Measurements from ENCODE around the gene CCKAR. TPM values are rescaled to one million over a fixed set of nuclear protein-coding genes. Genes with fewer than 3 reads are reported as not detected.
"Not testable (repeated sequence)": the region's sequence is repeated elsewhere in the genome, so short reads cannot be mapped to it uniquely, and the experiment has no call there.

The CCKAR gene
- total RNA-seq, 2 experiments from 2014 or later, result not detected

DNA sequence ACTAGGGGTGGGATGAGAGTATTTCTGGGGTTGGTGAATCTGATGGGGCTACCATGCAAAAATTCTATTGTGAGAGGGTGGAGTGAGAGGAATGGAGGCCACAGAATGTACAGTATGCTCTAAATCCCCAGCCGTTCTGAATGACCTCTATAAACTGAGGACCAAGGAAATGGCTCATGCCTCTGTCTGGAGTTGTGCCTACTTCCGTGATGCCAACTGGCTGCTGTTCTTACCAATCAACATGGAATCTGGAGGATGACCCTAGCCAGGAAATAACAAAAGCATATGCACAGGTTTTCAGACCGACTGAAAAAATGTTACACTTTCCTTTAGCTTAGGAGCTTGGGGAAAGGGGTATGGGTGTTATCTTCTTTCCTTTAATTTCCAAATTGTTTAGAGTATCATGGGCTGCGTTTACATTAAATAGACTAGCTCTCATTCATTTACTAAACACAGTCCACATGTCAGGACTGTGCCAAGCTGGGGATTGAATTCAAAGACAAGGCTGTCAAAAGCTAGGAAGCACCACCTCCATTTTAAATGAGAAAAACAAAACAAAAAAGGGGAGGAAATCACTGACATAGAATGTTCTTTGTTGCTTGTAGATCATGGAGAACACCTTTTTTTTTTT, 20.2 kb upstream of the CCKAR start:
- H3K36me3 Mint-ChIP-seq (ENCODE audit: low read depth), result no peaks in the 10 kb centered on the region
- peaks cover 5% of the 10 kb centered on the region for H3K27me3 Mint-ChIP-seq (ENCODE audit: low read depth)
- ChIA-PET CTCF (interaction anchor here (1.0 kb wide), 1 partner anchor 51 kb away, joined by 3 read pairs; no protein-coding TSS in a partner anchor), POLR2A (no interaction called here)
- DNase-seq, result no peak
- no peak overlapping the region for H3K4me3 Mint-ChIP-seq
- no peaks in the 10 kb centered on the region for H3K9me3 Mint-ChIP-seq (ENCODE audit: insufficient read depth)
- H3K27ac Mint-ChIP-seq, result no peak overlapping the region
- H3K4me1 Mint-ChIP-seq (ENCODE audit: low read depth), result no peaks in the 10 kb centered on the region
- ATAC-seq, result no peak

DNA sequence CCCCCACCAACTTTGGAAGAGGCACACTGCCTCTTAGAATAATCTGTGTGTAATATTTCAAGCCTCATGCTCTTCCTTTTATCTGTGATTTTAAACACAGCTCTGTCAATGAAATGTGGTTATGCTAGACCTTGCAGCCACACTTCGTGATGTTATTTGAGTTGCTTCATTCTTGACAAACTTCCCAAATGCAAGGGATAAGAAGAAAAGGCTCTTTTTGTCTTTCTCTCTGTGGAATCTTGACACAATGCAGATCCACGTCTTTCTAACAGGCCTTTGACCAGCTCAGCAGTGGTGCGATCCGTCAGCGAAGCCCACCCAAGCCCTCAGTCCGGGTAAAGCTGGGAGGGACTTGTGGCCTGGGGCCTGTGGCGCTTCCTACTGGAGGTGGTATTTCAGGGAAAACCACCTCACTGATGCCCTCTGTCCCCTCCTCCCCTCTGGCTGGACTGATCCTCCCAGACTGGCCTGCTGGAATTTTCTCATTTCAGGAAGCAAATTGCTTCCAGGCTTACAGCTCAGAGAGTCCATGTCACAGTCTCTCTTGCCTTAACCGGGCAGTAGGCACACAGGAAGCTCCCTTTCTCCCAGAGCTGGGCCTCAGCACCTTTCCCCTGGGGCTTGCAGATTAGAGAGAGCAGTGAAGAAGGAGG, 19.5 kb upstream of the CCKAR start:
- CTCF ChIA-PET, result interaction anchor here (0.7 to 1.0 kb wide), 2 partner anchors 50 to 603 kb away, joined by 3 read pairs; no protein-coding TSS in a partner anchor
- H3K27me3 Mint-ChIP-seq (ENCODE audit: low read depth), result peaks cover 2% of the 10 kb centered on the region

DNA sequence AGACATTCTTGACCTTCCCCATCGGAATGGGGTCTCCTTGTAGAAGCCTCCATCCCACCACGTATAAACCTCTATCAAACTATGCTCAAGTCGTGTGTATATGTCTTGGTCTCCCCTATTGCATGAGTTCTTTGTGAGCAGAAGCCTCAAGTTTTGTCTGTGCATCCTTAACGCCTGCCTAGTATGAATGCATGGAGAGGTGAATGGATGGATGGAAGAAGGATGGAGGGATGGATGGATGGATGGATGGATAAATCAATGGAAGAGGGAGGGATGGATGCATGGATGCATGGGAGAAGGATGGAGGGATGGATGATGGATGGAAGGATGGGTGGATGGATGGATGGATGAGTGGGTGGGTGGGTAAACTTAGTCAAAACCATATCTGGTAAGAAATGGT, 17.0 kb upstream of the CCKAR start:
- DNase-seq (no peak), ATAC-seq (no peak)
- no peaks in the 10 kb centered on the region for H3K9me3 Mint-ChIP-seq (ENCODE audit: insufficient read depth)
- POLR2A ChIA-PET, result no interaction called here
- H3K4me1 Mint-ChIP-seq (ENCODE audit: low read depth), result no peaks in the 10 kb centered on the region
- H3K27ac Mint-ChIP-seq, result no peak overlapping the region
- peaks cover 2% of the 10 kb centered on the region for H3K27me3 Mint-ChIP-seq (ENCODE audit: low read depth)
- H3K36me3 Mint-ChIP-seq (ENCODE audit: low read depth), result no peaks in the 10 kb centered on the region
- CTCF ChIA-PET, result no interaction called here
- no peak overlapping the region for H3K4me3 Mint-ChIP-seq

More for the DNA sequence above, 19.5 kb upstream of the CCKAR start:
- no peak for DNase-seq
- no peaks in the 10 kb centered on the region for H3K9me3 Mint-ChIP-seq (ENCODE audit: insufficient read depth)
- no peak overlapping the region for H3K27ac Mint-ChIP-seq
- POLR2A ChIA-PET, result no interaction called here
- H3K4me3 Mint-ChIP-seq, result no peak overlapping the region
- no peaks in the 10 kb centered on the region for H3K36me3 Mint-ChIP-seq (ENCODE audit: low read depth)
- ATAC-seq, result no peak
- H3K4me1 Mint-ChIP-seq (ENCODE audit: low read depth), result no peaks in the 10 kb centered on the region

DNA sequence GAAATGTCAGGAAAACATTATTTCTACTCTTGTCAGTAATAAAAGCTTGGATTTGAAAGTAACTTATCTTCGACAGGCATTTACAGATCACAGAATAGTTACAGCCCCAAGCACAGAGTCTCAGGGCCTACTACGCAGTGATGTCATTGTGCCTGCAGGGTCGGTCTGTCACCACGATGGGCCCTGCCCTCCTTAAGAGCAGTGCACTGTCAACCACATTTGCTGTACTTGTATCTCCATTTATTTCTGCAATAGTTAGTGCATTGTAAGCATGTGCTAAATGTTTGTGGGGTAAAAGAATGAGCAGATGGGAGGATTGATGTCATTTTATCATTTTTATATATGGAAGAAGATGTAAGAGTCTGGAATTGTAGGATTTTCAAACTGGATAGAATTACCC, 13.6 kb upstream of the CCKAR start:
- DNase-seq (no peak), ATAC-seq (no peak)
- H3K9me3 Mint-ChIP-seq (ENCODE audit: insufficient read depth), result no peaks in the 10 kb centered on the region
- H3K27ac Mint-ChIP-seq, result no peak overlapping the region
- no peaks in the 10 kb centered on the region for H3K27me3 Mint-ChIP-seq (ENCODE audit: low read depth)
- CTCF ChIA-PET, result no interaction called here
- H3K4me3 Mint-ChIP-seq, result no peak overlapping the region
- no peaks in the 10 kb centered on the region for H3K36me3 Mint-ChIP-seq (ENCODE audit: low read depth)
- no peaks in the 10 kb centered on the region for H3K4me1 Mint-ChIP-seq (ENCODE audit: low read depth)
- POLR2A ChIA-PET, result no interaction called here

DNA sequence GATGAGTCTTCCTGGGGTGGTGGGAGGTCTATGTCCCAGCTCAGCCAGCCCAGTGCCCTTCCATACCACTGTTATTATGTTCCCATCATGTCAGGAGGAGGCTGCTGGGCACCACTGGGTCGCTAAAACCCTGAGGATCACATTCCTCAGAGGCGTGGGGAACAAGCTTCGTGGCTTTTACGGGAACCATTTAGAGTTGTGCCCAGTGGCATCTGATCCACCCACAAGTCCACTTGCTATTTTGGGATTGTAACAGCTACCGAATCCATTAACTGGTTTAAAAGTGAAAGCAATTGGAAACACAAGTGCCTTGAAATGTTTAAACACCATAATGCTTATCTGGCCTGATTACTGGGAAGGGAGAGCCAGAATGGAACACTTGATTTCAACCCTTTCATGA, 13.1 kb upstream of the CCKAR start:
- POLR2A ChIA-PET, result no interaction called here
- CTCF ChIA-PET, result no interaction called here
- Mint-ChIP-seq H3K4me3 (no peak overlapping the region), H3K9me3 (ENCODE audit: insufficient read depth) (no peaks in the 10 kb centered on the region), H3K36me3 (ENCODE audit: low read depth) (no peaks in the 10 kb centered on the region), H3K27ac (no peak overlapping the region), H3K27me3 (ENCODE audit: low read depth) (no peaks in the 10 kb centered on the region), H3K4me1 (ENCODE audit: low read depth) (no peaks in the 10 kb centered on the region)
- DNase-seq, result no peak
- no peak for ATAC-seq

DNA sequence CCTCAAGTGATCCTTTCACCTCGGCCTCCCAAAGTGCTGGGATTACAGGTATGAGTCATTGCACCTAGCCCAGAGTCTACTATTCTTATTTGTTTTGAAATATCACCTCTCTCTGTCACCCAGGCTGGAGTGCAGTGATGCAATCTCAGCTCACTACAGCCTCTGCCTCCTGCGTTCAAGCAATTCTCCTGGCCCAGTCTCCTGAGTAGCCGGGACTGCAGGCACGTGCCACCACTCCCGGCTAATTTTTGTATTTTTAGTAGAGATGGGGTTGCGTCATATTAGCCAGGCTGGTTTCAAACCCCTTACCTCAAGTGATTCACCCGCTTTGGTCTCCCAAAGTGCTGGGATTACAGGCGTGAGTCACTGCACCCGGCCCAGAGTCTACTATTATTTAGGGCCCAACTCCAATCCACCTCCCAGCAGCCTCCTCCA, 10.3 kb upstream of the CCKAR start:
- H3K9me3 Mint-ChIP-seq (ENCODE audit: insufficient read depth); DNase-seq; H3K4me1 Mint-ChIP-seq (ENCODE audit: low read depth); H3K36me3 Mint-ChIP-seq (ENCODE audit: low read depth); ATAC-seq; POLR2A ChIA-PET; CTCF ChIA-PET; H3K4me3 Mint-ChIP-seq; H3K27ac Mint-ChIP-seq; H3K27me3 Mint-ChIP-seq (ENCODE audit: low read depth): not testable (repeated sequence)

DNA sequence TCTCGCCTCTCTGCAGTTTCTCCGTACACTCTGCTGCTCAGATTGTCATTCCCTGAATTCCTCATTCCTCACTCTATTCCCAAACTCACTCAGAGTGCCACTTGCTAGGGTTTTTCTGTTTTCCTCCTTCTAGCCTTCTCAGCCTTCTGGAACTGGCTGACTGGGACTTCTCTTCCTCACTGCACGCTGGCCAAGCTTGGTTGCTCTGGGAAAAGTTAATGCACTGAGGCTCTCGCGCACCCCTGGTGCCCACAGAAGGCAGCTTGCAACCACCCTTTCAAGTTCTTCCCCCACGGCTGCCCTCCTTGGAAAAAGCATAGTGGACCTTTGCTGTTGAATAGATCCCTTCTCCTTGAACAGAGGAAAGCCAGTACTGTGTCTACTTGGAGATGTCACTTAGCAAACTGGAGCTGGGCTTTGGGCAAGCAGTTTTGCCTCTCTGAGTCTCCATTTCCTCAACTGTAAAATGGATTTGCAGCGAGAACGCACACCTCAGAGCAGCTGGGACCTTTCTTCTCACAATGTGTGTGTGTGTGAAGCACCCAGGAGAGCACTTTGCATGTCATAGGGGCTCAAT, 6.0 kb upstream of the CCKAR start:
- Mint-ChIP-seq H3K27me3 (ENCODE audit: low read depth) (peaks cover 4% of the 10 kb centered on the region), H3K4me1 (ENCODE audit: low read depth) (no peaks in the 10 kb centered on the region), H3K9me3 (ENCODE audit: insufficient read depth) (no peaks in the 10 kb centered on the region), H3K36me3 (ENCODE audit: low read depth) (no peaks in the 10 kb centered on the region), H3K4me3 (no peak overlapping the region), H3K27ac (no peak overlapping the region)
- ATAC-seq, result no peak
- no peak for DNase-seq
- CTCF ChIA-PET, result no interaction called here
- POLR2A ChIA-PET, result no interaction called here

DNA sequence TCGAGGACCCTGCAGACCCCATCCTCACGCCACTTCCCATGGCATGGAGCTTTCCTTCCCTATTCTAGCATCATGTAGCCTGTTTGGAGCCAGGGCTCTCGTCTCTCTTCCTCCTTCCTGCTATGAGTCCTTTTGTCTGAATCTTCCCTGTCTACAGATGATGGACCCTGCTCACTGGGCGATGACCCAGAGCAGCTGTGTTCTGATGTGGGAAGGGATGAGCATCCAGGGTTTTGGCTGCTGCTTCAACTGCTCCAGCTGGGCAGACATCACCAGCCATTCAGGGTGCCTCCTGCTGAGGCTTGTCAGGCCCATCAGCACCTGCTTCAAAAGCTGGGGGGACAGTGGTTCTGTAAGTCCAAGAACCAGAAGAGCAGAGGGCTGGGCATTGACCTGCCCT, 3.2 kb upstream of the CCKAR start:
- Mint-ChIP-seq H3K27ac (no peak overlapping the region), H3K27me3 (ENCODE audit: low read depth) (peaks cover 8% of the 10 kb centered on the region), H3K4me3 (no peak overlapping the region), H3K4me1 (ENCODE audit: low read depth) (no peaks in the 10 kb centered on the region), H3K36me3 (ENCODE audit: low read depth) (no peaks in the 10 kb centered on the region), H3K9me3 (ENCODE audit: insufficient read depth) (no peaks in the 10 kb centered on the region)
- CTCF ChIA-PET, result no interaction called here
- no peak for DNase-seq
- POLR2A ChIA-PET, result no interaction called here
- no peak for ATAC-seq

DNA sequence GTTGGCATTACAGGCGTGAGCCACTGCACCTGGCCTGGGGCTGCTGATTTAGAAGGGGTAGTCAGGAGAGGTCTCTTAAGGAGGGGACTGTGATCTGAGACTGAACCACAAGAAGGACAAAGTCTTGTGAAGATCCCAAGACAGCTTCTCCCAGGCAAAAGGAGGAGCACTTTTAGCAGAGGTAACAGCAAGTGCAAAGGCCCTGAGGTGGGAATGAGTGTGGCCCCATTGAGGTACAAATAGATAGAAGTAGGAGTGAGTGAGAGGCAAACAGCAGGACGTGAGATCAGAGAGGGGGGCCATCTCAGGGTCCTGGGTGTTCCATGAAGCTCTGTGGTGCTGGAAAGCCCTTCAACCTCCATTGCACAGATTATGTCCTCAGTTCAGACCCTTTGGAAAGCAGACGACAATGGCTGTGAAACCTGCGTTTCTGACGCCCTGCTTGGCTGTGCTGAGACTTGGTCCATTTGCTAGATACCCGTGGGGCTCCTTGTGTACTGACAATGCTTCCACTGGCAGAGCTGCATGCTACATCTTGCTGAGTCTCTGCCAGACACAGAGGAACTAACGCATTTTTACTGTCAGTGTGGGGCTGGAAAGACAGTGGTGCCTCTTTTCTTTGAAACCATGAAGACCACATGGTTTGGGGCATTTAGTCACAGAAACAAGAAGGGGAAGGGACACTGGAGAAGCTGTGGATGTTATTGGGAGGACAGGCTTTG, 1.3 kb upstream of the CCKAR start:
- H3K36me3 Mint-ChIP-seq (ENCODE audit: low read depth), result no peaks in the 10 kb centered on the region
- peaks cover 8% of the 10 kb centered on the region for H3K27me3 Mint-ChIP-seq (ENCODE audit: low read depth)
- DNase-seq, result no peak
- no peak overlapping the region for H3K4me3 Mint-ChIP-seq
- CTCF ChIA-PET, result no interaction called here
- H3K4me1 Mint-ChIP-seq (ENCODE audit: low read depth), result no peaks in the 10 kb centered on the region
- no peaks in the 10 kb centered on the region for H3K9me3 Mint-ChIP-seq (ENCODE audit: insufficient read depth)
- POLR2A ChIA-PET, result no interaction called here
- ATAC-seq, result no peak
- no peak overlapping the region for H3K27ac Mint-ChIP-seq

DNA sequence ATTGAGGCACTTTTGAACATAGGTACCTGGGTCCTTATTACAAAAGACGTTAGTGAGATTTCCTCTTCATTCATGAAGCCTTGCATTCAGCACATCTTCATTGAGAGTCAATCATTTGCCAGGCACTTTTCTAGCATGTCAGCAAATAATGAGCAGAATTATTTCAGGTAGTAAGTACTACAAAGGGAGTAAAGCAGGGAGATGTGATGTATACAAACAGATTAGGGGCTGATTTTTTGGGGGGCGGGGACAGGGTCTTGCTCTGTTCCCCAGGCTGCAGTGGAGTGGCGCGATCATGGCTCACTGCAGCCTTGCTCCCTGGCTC, 638 bp upstream of the CCKAR start:
- Mint-ChIP-seq H3K27ac (no peak overlapping the region), H3K4me1 (ENCODE audit: low read depth) (no peaks in the 10 kb centered on the region), H3K9me3 (ENCODE audit: insufficient read depth) (no peaks in the 10 kb centered on the region), H3K27me3 (ENCODE audit: low read depth) (peaks cover 8% of the 10 kb centered on the region), H3K36me3 (ENCODE audit: low read depth) (no peaks in the 10 kb centered on the region), H3K4me3 (no peak overlapping the region)
- ChIA-PET CTCF (no interaction called here), POLR2A (no interaction called here)
- DNase-seq (no peak), ATAC-seq (no peak)

DNA sequence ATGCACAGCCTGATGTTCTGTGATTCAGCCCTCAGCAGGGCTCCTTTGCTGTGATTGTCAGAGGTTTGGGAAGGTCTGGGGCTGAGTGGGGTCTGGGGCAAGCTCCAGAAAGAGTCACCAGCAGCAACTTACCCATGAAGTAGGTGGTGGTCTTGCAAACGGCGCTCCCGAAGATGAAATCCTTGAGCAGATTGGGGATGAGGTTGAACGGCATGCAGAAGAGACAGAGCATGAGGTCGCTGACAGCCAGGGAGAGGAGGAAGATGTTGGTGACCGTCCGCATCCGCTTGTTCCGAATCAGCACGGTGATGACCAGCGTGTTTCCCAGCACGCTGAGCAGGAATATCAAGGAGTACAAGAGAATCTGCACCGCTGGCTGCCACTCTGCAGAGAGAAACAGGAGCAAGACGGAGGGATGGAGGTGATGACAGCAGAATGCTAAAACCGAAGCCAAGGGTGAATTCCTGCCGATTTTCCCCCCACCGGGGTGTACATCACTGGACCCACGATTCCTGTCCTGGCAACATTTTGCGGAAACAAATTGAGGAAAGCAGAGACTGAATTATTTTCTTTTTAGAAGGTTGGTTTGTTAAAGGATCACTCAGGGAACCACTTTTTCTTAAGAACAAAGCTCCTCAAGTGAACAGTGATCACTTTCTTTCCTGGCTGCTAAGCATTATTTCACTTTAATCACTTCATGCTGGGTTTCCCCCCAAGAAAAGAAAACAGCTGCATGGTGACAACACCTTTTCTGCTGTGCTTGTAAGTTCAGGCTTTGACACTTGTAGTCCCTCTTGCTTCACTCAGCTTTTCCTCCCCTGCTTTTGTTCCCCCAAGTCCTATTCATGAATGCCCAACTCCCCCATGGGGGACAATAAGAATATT, 941 bp downstream of the CCKAR start:
- peaks cover 4% of the 10 kb centered on the region for H3K27me3 Mint-ChIP-seq (ENCODE audit: low read depth)
- H3K27ac Mint-ChIP-seq, result no peak overlapping the region
- H3K9me3 Mint-ChIP-seq (ENCODE audit: insufficient read depth), result no peaks in the 10 kb centered on the region
- ATAC-seq (no peak), DNase-seq (no peak)
- ChIA-PET POLR2A (no interaction called here), CTCF (no interaction called here)
- no peak overlapping the region for H3K4me3 Mint-ChIP-seq
- H3K36me3 Mint-ChIP-seq (ENCODE audit: low read depth), result no peaks in the 10 kb centered on the region
- no peaks in the 10 kb centered on the region for H3K4me1 Mint-ChIP-seq (ENCODE audit: low read depth)

DNA sequence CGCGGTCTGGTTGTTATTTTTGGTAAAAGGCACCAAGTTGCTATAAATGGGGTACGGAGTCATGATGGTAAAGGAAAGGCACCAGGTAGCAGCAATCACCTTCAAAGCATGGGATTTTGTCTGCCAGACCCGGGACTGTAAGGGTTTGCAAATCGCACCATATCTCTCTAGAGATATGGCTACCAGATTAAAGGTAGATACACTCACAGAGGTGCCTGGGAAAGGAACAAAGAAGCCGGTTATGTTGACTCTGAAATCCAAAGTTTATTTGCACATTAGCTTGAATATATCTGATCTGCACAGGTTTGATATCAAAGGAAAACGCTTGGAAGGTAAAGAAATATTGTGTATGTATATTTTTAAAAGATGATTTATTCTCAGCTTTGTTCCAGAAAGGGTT, 4.6 kb downstream of the CCKAR start:
- H3K36me3 Mint-ChIP-seq (ENCODE audit: low read depth), result no peaks in the 10 kb centered on the region
- CTCF ChIA-PET, result no interaction called here
- ATAC-seq (no peak), DNase-seq (no peak)
- H3K9me3 Mint-ChIP-seq (ENCODE audit: insufficient read depth), result no peaks in the 10 kb centered on the region
- no peak overlapping the region for H3K27ac Mint-ChIP-seq
- H3K4me1 Mint-ChIP-seq (ENCODE audit: low read depth), result no peaks in the 10 kb centered on the region
- H3K27me3 Mint-ChIP-seq (ENCODE audit: low read depth), result peaks cover 4% of the 10 kb centered on the region
- H3K4me3 Mint-ChIP-seq, result no peak overlapping the region
- POLR2A ChIA-PET, result interaction anchor here (0.8 kb wide), 1 partner anchor 645 kb away, joined by 3 read pairs; no protein-coding TSS in a partner anchor
